Measurements from ENCODE around the gene BOD1L1.

- TF ChIP-seq EZH2 (IDR thresholded peaks at IDR 0.05; ENCODE audit: insufficient read depth, poor library complexity, severe bottlenecking), result no peak
- TF ChIP-seq EZH2phosphoT487 (IDR thresholded peaks at IDR 0.05; ENCODE audit: insufficient read depth, low read depth), result no peak
Observed at GRCh38 chr4:13626492-13627177, 890 bp downstream of the BOD1L1 start.
